Measurements from ENCODE around the gene CNIH4. TPM values are rescaled to one million over a fixed set of nuclear protein-coding genes. Genes with fewer than 3 reads are reported as not detected.

The CNIH4 gene
- total RNA-seq, 1 experiment from 2014 or later: 53.8 TPM

- no peak for ATAC-seq
- no peak for DNase-seq (ENCODE audit: low read depth, low spot score)
Measured at GRCh38 chr1:224381880-224382548, 25.3 kb downstream of the CNIH4 start.

GRCh38 chr1:224383218-224383617 is 26.5 kb downstream of the CNIH4 start:
- in situ Hi-C loops (cut with HindIII; ENCODE audit: low pct_unique_long_range_greater_than_20kb, low sequenced_read_pairs): no loop called here
- intact Hi-C loops (cut with micrococcal nuclease; ENCODE audit: unreplicated experiment): no loop called here
- Histone ChIP-seq H3K27me3 (ENCODE audit: control insufficient read depth, insufficient read depth, low read length) (no peaks in the 10 kb centered on the region), H3K27ac (ENCODE audit: low read length) (no peak overlapping the region), H3K4me3 (ENCODE audit: low read depth in 2 of 2, low read length in 2 of 2) (no peak overlapping the region), H3K4me1 (ENCODE audit: control insufficient read depth, insufficient read depth, low read length) (no peaks in the 10 kb centered on the region), H3K36me3 (ENCODE audit: control insufficient read depth, insufficient read depth, low read length) (peaks cover 26% of the 10 kb centered on the region), H3K9me3 (ENCODE audit: control insufficient read depth, insufficient read depth, low read depth, low read length) (no peaks in the 10 kb centered on the region)
- no peak for ATAC-seq
- TF ChIP-seq TCF7L2 (IDR thresholded peaks at IDR 0.05; ENCODE audit: low read depth, low read length) (no peak), POLR2AphosphoS5 (IDR thresholded peaks at IDR 0.05; ENCODE audit: low read depth, low read length) (no peak)
- no TSS peak for BruUV-seq (replicated peaks)
- ChIA-PET POLR2A (interaction anchor here (0.6 kb wide), 1 partner anchor 18 kb away, joined by 4 read pairs; no protein-coding TSS in a partner anchor), CTCF (no interaction called here)
- no peak for DNase-seq (ENCODE audit: low read depth, low spot score)

More at GRCh38 chr1:224381880-224382548, 25.3 kb downstream of the CNIH4 start:
- intact Hi-C loops (cut with micrococcal nuclease; ENCODE audit: unreplicated experiment): no loop called here
- POLR2A ChIA-PET: no interaction called here
- in situ Hi-C loops (cut with HindIII; ENCODE audit: low pct_unique_long_range_greater_than_20kb, low sequenced_read_pairs): no loop called here
- Histone ChIP-seq H3K9me3 (ENCODE audit: control insufficient read depth, insufficient read depth, low read depth, low read length) (no peaks in the 10 kb centered on the region), H3K27me3 (ENCODE audit: control insufficient read depth, insufficient read depth, low read length) (no peaks in the 10 kb centered on the region), H3K27ac (ENCODE audit: low read length) (no peak overlapping the region), H3K4me1 (ENCODE audit: control insufficient read depth, insufficient read depth, low read length) (no peaks in the 10 kb centered on the region), H3K36me3 (ENCODE audit: control insufficient read depth, insufficient read depth, low read length) (peaks cover 14% of the 10 kb centered on the region), H3K4me3 (ENCODE audit: low read depth in 2 of 2, low read length in 2 of 2) (no peak overlapping the region)
- no TSS peak for BruUV-seq (replicated peaks)
- TF ChIP-seq SIN3A (IDR thresholded peaks at IDR 0.05; ENCODE audit: borderline replicate concordance, insufficient read depth, low read depth, low read length) (no peak), TCF7L2 (IDR thresholded peaks at IDR 0.05; ENCODE audit: low read depth, low read length) (no peak), POLR2AphosphoS5 (IDR thresholded peaks at IDR 0.05; ENCODE audit: low read depth, low read length) (no peak)
- TF ChIP-seq, protein P1, sequence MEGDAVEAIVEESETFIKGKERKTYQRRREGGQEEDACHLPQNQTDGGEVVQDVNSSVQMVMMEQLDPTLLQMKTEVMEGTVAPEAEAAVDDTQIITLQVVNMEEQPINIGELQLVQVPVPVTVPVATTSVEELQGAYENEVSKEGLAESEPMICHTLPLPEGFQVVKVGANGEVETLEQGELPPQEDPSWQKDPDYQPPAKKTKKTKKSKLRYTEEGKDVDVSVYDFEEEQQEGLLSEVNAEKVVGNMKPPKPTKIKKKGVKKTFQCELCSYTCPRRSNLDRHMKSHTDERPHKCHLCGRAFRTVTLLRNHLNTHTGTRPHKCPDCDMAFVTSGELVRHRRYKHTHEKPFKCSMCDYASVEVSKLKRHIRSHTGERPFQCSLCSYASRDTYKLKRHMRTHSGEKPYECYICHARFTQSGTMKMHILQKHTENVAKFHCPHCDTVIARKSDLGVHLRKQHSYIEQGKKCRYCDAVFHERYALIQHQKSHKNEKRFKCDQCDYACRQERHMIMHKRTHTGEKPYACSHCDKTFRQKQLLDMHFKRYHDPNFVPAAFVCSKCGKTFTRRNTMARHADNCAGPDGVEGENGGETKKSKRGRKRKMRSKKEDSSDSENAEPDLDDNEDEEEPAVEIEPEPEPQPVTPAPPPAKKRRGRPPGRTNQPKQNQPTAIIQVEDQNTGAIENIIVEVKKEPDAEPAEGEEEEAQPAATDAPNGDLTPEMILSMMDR (IDR thresholded peaks at IDR 0.05): no peak
- TF ChIP-seq, protein P2, sequence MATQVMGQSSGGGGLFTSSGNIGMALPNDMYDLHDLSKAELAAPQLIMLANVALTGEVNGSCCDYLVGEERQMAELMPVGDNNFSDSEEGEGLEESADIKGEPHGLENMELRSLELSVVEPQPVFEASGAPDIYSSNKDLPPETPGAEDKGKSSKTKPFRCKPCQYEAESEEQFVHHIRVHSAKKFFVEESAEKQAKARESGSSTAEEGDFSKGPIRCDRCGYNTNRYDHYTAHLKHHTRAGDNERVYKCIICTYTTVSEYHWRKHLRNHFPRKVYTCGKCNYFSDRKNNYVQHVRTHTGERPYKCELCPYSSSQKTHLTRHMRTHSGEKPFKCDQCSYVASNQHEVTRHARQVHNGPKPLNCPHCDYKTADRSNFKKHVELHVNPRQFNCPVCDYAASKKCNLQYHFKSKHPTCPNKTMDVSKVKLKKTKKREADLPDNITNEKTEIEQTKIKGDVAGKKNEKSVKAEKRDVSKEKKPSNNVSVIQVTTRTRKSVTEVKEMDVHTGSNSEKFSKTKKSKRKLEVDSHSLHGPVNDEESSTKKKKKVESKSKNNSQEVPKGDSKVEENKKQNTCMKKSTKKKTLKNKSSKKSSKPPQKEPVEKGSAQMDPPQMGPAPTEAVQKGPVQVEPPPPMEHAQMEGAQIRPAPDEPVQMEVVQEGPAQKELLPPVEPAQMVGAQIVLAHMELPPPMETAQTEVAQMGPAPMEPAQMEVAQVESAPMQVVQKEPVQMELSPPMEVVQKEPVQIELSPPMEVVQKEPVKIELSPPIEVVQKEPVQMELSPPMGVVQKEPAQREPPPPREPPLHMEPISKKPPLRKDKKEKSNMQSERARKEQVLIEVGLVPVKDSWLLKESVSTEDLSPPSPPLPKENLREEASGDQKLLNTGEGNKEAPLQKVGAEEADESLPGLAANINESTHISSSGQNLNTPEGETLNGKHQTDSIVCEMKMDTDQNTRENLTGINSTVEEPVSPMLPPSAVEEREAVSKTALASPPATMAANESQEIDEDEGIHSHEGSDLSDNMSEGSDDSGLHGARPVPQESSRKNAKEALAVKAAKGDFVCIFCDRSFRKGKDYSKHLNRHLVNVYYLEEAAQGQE (IDR thresholded peaks at IDR 0.05; ENCODE audit: insufficient read depth in 1 of 2, low read depth in 2 of 2, low read length in 1 of 2): no peak
- CTCF ChIA-PET: no interaction called here

DNA sequence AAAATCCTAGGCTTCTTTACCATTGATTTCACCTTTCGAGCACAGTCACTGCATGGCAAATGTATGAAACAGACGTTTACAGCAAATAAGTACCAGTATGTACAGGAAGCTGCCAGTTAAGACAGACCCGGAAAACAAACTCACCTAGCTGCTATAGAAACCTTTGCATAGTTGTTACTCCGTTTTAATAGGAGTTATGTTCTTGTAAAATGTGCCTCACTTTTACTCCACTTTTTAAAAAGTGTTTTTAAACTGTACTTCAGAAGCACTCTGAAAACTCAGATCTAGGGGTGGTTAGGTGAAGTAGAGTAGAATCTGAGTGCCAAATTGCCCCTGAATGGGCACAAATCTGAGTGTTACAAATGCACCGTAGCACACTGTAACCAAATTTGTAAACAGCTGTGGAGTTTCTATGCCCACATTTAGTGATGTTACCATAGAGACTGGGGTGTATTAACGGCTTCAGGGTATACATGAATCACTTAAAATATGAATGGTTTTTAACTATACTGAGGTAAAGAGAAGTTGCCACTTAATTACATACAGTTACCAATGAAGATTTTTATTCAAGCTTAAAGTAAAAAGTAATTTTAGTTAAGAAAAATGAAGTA is 30.7 kb downstream of the CNIH4 start:
- ATAC-seq (no peak), DNase-seq (ENCODE audit: low read depth, low spot score) (no peak)
- Histone ChIP-seq H3K4me1 (ENCODE audit: control insufficient read depth, insufficient read depth, low read length) (no peaks in the 10 kb centered on the region), H3K27ac (ENCODE audit: low read length) (no peak overlapping the region), H3K27me3 (ENCODE audit: control insufficient read depth, insufficient read depth, low read length) (no peaks in the 10 kb centered on the region), H3K4me3 (ENCODE audit: low read depth in 2 of 2, low read length in 2 of 2) (no peak overlapping the region), H3K9me3 (ENCODE audit: control insufficient read depth, insufficient read depth, low read depth, low read length) (no peaks in the 10 kb centered on the region), H3K36me3 (ENCODE audit: control insufficient read depth, insufficient read depth, low read length) (peaks cover 51% of the 10 kb centered on the region)
- TF ChIP-seq, protein P1 (IDR thresholded peaks at IDR 0.05): no peak
- TF ChIP-seq TCF7L2 (IDR thresholded peaks at IDR 0.05; ENCODE audit: low read depth, low read length): no peak
- TF ChIP-seq, protein P2 (IDR thresholded peaks at IDR 0.05; ENCODE audit: insufficient read depth in 1 of 2, low read depth in 2 of 2, low read length in 1 of 2): no peak
- TF ChIP-seq SIN3A (IDR thresholded peaks at IDR 0.05; ENCODE audit: borderline replicate concordance, insufficient read depth, low read depth, low read length): no peak
- TF ChIP-seq POLR2AphosphoS5 (IDR thresholded peaks at IDR 0.05; ENCODE audit: low read depth, low read length): no peak
- ChIA-PET CTCF (no interaction called here), POLR2A (no interaction called here)
- intact Hi-C loops (cut with micrococcal nuclease; ENCODE audit: unreplicated experiment): no loop called here
- BruUV-seq (replicated peaks): TSS peak; percentile 48
- in situ Hi-C loops (cut with HindIII; ENCODE audit: low pct_unique_long_range_greater_than_20kb, low sequenced_read_pairs): no loop called here
